Neural progenitor cell (in vitro differentiated cells): ENCODE results near the gene ERC1. TPM values are rescaled to one million over a fixed set of nuclear protein-coding genes. Genes with fewer than 3 reads are reported as not detected.

Source experiments
- DNase-seq: peaks from one replicate; pipeline ENCODE4 v3.0.0-alpha.2; 2016; ENCODE audit warnings: low spot score
- H2AFZ ChIP-seq: fragments of 200-600 bp; sonication (generic); replicated peaks from 2 replicates; pipeline ENCODE4 v1.6.1; 2016; ENCODE audit warnings: antibody characterized with exemption
- H3F3A ChIP-seq: fragments of 200-600 bp; sonication (generic); 2 replicates; pipeline ENCODE4 v1.6.1; 2016; ENCODE audit warnings: antibody characterized with exemption, low read depth
- H3K27ac ChIP-seq: fragments of 200-600 bp; sonication (generic); 2 replicates; pipeline ENCODE4 v1.5.1; 2016; ENCODE audit warnings: mild to moderate bottlenecking
- H3K27me3 ChIP-seq: fragments of 200-600 bp; sonication (generic); 2 replicates; pipeline ENCODE4 v1.6.1; 2016; ENCODE audit warnings: mild to moderate bottlenecking, moderate library complexity
- H3K36me3 ChIP-seq: fragments of 200-600 bp; sonication (generic); 2 replicates; pipeline ENCODE4 v1.5.1; 2016
- H3K4me1 ChIP-seq: fragments of 200-600 bp; sonication (generic); 2 replicates; pipeline ENCODE4 v1.6.1; 2016; ENCODE audit warnings: mixed run types
- H3K4me2 ChIP-seq: fragments of 200-600 bp; sonication (generic); 2 replicates; pipeline ENCODE4 v1.6.1; 2016
- H3K4me3 ChIP-seq: fragments of 200-600 bp; sonication (generic); 2 replicates; pipeline ENCODE4 v1.5.1; 2016
- H3K79me2 ChIP-seq: fragments of 200-600 bp; sonication (generic); 2 replicates; pipeline ENCODE4 v1.6.1; 2016; ENCODE audit warnings: low read depth
- H3K9ac ChIP-seq: fragments of 200-600 bp; sonication (generic); 2 replicates; pipeline ENCODE4 v1.6.1; 2016
- H3K9me3 ChIP-seq: fragments of 200-600 bp; sonication (generic); 2 replicates; pipeline ENCODE4 v1.5.1; 2016; ENCODE audit warnings: low read depth
- H4K20me1 ChIP-seq: fragments of 200-600 bp; sonication (generic); 2 replicates; pipeline ENCODE4 v1.6.1; 2016; ENCODE audit warnings: low read depth
- H3K27ac Mint-ChIP-seq: 3 replicates; pipeline ENCODE4 v1.8.0; 2021; ENCODE audit warnings: mixed read lengths
- H3K27me3 Mint-ChIP-seq: 2 replicates; pipeline ENCODE4 v1.8.0; 2022; ENCODE audit warnings: low read depth, mild to moderate bottlenecking, inconsistent platforms, moderate library complexity, mixed read lengths; ENCODE audit not compliant: insufficient read depth
- H3K36me3 Mint-ChIP-seq: 3 replicates; pipeline ENCODE4 v1.8.0; 2021; ENCODE audit warnings: mixed read lengths
- H3K4me1 Mint-ChIP-seq: 3 replicates; pipeline ENCODE4 v1.8.0; 2021; ENCODE audit warnings: mixed read lengths
- H3K4me3 Mint-ChIP-seq: 3 replicates; pipeline ENCODE4 v1.8.0; 2021; ENCODE audit warnings: mild to moderate bottlenecking, moderate library complexity, mixed read lengths
- H3K9me3 Mint-ChIP-seq: 3 replicates; pipeline ENCODE4 v1.8.0; 2020; ENCODE audit warnings: mixed read lengths
- EZH2 ChIP-seq: fragments of 200-600 bp; sonication (generic); IDR thresholded peaks from 2 replicates; pipeline ENCODE4 v1.6.1; 2017; ENCODE audit warnings: antibody characterized with exemption, mild to moderate bottlenecking, moderate library complexity
- EZH2phosphoT487 ChIP-seq: fragments of 200-600 bp; sonication (generic); IDR thresholded peaks from 2 replicates; pipeline ENCODE4 v1.6.1; 2017; ENCODE audit warnings: antibody characterized with exemption
- total RNA-seq: library from RNA; depleted of rRNA; stranded (reverse); fragments of >200 nt; gene quantifications from 2 replicates; pipeline ENCODE4 v1.2.3, GENCODE V29; 2015; ENCODE audit warnings: low replicate concordance
- TF ChIP-seq, protein P1 (sequence below): fragments of 200-600 bp; sonication (generic); IDR thresholded peaks from 2 replicates; pipeline ENCODE4 v1.5.1; 2017; ENCODE audit warnings: antibody characterized with exemption, mild to moderate bottlenecking

Gene ERC1
- total RNA-seq, 1 donor from 2014 or later = 27.5 TPM

DNA sequence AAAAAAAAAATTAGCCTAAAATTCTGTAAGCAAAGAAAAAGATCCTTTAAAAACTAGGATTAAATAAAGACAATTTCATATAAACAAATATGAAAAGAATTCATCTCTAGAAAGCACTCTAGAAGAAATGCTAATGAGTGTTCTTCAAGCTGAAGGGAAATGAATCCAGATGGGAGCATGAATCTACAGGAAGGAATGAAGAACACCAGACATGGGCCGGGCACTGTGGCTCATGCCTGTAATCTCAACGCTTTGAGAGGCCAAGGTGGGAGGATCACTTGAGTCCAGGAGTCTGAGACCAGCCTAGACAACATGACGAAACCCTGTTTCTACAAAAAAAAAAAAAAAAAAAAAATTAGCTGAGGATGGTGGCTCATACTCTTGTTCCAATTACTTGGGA, 306.2 kb downstream of the ERC1 start:
- Histone ChIP-seq H3K79me2 (no peaks in the 10 kb centered on the region), H3K9ac (no peak overlapping the region), H2AFZ (no peak overlapping the region), H3K4me3 (no peak overlapping the region), H3F3A (no peaks in the 10 kb centered on the region), H3K36me3 (peaks cover 12% of the 10 kb centered on the region), H3K27ac (no peak overlapping the region), H3K9me3 (no peaks in the 10 kb centered on the region), H3K4me1 (peaks cover 11% of the 10 kb centered on the region), H4K20me1 (no peaks in the 10 kb centered on the region), H3K27me3 (no peaks in the 10 kb centered on the region), H3K4me2 (no peak overlapping the region)
- H3K36me3 Mint-ChIP-seq = peaks cover 33% of the 10 kb centered on the region
- no peak overlapping the region for H3K27ac Mint-ChIP-seq
- no peak overlapping the region for H3K4me3 Mint-ChIP-seq
- H3K9me3 Mint-ChIP-seq = peaks cover 8% of the 10 kb centered on the region
- no peaks in the 10 kb centered on the region for H3K27me3 Mint-ChIP-seq
- no peak for DNase-seq
- TF ChIP-seq EZH2 (no peak), EZH2phosphoT487 (no peak)
- TF ChIP-seq, protein P1, sequence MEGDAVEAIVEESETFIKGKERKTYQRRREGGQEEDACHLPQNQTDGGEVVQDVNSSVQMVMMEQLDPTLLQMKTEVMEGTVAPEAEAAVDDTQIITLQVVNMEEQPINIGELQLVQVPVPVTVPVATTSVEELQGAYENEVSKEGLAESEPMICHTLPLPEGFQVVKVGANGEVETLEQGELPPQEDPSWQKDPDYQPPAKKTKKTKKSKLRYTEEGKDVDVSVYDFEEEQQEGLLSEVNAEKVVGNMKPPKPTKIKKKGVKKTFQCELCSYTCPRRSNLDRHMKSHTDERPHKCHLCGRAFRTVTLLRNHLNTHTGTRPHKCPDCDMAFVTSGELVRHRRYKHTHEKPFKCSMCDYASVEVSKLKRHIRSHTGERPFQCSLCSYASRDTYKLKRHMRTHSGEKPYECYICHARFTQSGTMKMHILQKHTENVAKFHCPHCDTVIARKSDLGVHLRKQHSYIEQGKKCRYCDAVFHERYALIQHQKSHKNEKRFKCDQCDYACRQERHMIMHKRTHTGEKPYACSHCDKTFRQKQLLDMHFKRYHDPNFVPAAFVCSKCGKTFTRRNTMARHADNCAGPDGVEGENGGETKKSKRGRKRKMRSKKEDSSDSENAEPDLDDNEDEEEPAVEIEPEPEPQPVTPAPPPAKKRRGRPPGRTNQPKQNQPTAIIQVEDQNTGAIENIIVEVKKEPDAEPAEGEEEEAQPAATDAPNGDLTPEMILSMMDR = no peak
- no peaks in the 10 kb centered on the region for H3K4me1 Mint-ChIP-seq

DNA sequence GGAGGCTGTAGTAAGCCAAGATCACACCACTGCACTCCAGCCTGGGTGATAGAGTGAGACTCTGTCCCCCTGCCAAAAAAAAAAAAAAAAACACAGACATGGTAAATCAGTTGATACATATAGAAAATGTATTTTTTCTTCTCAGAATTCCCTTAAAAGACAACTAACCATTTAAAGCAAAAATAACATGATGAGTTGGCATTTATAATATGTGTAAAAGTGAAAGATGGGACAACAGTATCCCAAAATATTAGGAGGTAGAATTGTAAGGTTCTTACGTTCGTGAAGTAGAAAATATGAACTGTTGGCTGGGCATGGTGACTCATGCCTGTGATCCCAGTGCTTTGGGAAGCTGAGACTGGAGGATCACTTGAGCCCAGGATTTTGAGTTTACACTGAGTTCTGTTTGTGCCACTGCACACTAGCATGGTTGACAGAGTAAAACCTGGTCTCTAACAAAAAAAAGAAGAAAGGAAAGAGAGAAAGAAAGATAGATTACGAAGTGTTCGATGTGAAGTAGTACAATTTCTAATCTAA, 306.7 kb downstream of the ERC1 start:
- Histone ChIP-seq H3F3A (no peaks in the 10 kb centered on the region), H4K20me1 (no peaks in the 10 kb centered on the region), H3K79me2 (no peaks in the 10 kb centered on the region), H3K27ac (no peak overlapping the region), H3K4me2 (no peak overlapping the region), H3K36me3 (peaks cover 12% of the 10 kb centered on the region), H3K27me3 (no peaks in the 10 kb centered on the region), H2AFZ (no peak overlapping the region), H3K9me3 (no peaks in the 10 kb centered on the region), H3K9ac (no peak overlapping the region), H3K4me3 (no peak overlapping the region), H3K4me1 (peaks cover 11% of the 10 kb centered on the region)
- no peaks in the 10 kb centered on the region for H3K4me1 Mint-ChIP-seq
- H3K27me3 Mint-ChIP-seq = no peaks in the 10 kb centered on the region
- no peak overlapping the region for H3K4me3 Mint-ChIP-seq
- no peak for TF ChIP-seq EZH2
- TF ChIP-seq EZH2phosphoT487 = no peak
- TF ChIP-seq, protein P1 = no peak
- DNase-seq = no peak
- peaks cover 33% of the 10 kb centered on the region for H3K36me3 Mint-ChIP-seq
- no peak overlapping the region for H3K27ac Mint-ChIP-seq
- H3K9me3 Mint-ChIP-seq = peaks cover 8% of the 10 kb centered on the region

DNA sequence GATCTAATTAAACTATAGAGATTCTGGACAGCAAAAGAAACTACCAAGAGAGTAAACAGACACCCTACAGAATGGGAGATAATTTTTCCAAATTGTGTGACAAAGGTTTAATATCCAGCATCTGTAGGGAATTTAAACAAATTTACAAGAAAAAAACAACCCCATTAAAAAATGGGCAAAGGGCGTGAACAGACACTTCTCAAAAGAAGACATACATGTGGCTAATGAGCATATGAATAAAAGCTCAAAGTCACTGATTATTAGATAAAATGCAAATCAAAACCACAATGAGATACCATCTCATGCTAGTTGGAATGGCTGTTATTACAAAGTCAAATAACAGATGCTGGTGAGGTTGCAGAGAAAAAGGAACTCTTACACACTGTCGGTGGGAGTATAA, 309.4 kb downstream of the ERC1 start:
- Histone ChIP-seq H3F3A (peaks cover 3% of the 10 kb centered on the region), H3K4me1 (peaks cover 6% of the 10 kb centered on the region), H2AFZ (no peak overlapping the region), H3K9ac (no peak overlapping the region), H4K20me1 (no peaks in the 10 kb centered on the region), H3K27me3 (no peaks in the 10 kb centered on the region), H3K79me2 (no peaks in the 10 kb centered on the region), H3K36me3 (peaks cover 12% of the 10 kb centered on the region), H3K27ac (no peak overlapping the region), H3K4me3 (no peak overlapping the region), H3K4me2 (no peak overlapping the region), H3K9me3 (no peaks in the 10 kb centered on the region)
- DNase-seq = no peak
- Mint-ChIP-seq H3K9me3 (peaks cover 11% of the 10 kb centered on the region), H3K4me3 (no peak overlapping the region), H3K27me3 (no peaks in the 10 kb centered on the region), H3K4me1 (peaks cover 9% of the 10 kb centered on the region), H3K27ac (no peak overlapping the region), H3K36me3 (peaks cover 35% of the 10 kb centered on the region)
- TF ChIP-seq EZH2 = no peak
- no peak for TF ChIP-seq EZH2phosphoT487
- TF ChIP-seq, protein P1 = no peak
